Activated CD4-positive, alpha-beta T cell treated with anti-CD3 and anti-CD28 coated beads, Interleukin-2, Interleukin-4, amounts not matched to agents 100 ng/mL and 50 ng/mL, durations not matched to agents 16 hours and 8 hours (primary cell): ENCODE measurements around the gene PFDN1.

ENCODE experiments used
- DNase-seq: peaks from one replicate; pipeline ENCODE4 v3.0.0-alpha.2; 2020; ENCODE audit warnings: low spot score

PFDN1 gene

GRCh38 chr5:140259500-140259899 lies 43.4 kb downstream of the PFDN1 start:
- DNase-seq: no peak

GRCh38 chr5:140258873-140259272 lies 44.0 kb downstream of the PFDN1 start:
- DNase-seq: no peak

GRCh38 chr5:140258016-140258415 lies 44.9 kb downstream of the PFDN1 start:
- no peak for DNase-seq

- DNase-seq: no peak
These were observed 46.2 kb downstream of the PFDN1 start for GRCh38 chr5:140256726-140257125.

GRCh38 chr5:140255460-140256157 lies 47.3 kb downstream of the PFDN1 start:
- no peak for DNase-seq

GRCh38 chr5:140253985-140254384 lies 48.9 kb downstream of the PFDN1 start:
- no peak for DNase-seq

GRCh38 chr5:140252470-140253126 lies 50.3 kb downstream of the PFDN1 start:
- DNase-seq: no peak

- DNase-seq: peak; percentile 93
These were observed 51.4 kb downstream of the PFDN1 start for GRCh38 chr5:140251527-140251973.

- DNase-seq: no peak
These were observed 52.5 kb downstream of the PFDN1 start for GRCh38 chr5:140250386-140250785.

GRCh38 chr5:140249536-140249935 lies 53.4 kb downstream of the PFDN1 start:
- DNase-seq: no peak

- no peak for DNase-seq
These were observed 54.5 kb downstream of the PFDN1 start for GRCh38 chr5:140248414-140248813.

GRCh38 chr5:140246378-140247122 lies 56.4 kb downstream of the PFDN1 start:
- DNase-seq: no peak

GRCh38 chr5:140245926-140246325 lies 57.0 kb downstream of the PFDN1 start:
- no peak for DNase-seq

- no peak for DNase-seq
These were observed 57.6 kb downstream of the PFDN1 start for GRCh38 chr5:140245341-140245740.

- peak; percentile 83 for DNase-seq
These were observed 58.3 kb downstream of the PFDN1 start for GRCh38 chr5:140244525-140245025.

- DNase-seq: no peak
These were observed 59.1 kb downstream of the PFDN1 start for GRCh38 chr5:140243706-140244250.

GRCh38 chr5:140242890-140243585 lies 59.9 kb downstream of the PFDN1 start:
- DNase-seq: no peak

- no peak for DNase-seq
These were observed 60.8 kb downstream of the PFDN1 start for GRCh38 chr5:140242099-140242498.

- DNase-seq: no peak
These were observed 61.8 kb downstream of the PFDN1 start for GRCh38 chr5:140240987-140241706.

- peak; percentile 66 for DNase-seq
These were observed 62.8 kb downstream of the PFDN1 start for GRCh38 chr5:140239939-140240700.
